Fibroblast of skin of abdomen (primary cell): Measurements from ENCODE around the gene SLC39A13.

Experiments used
- DNase-seq: peaks from one replicate; pipeline ENCODE4 v3.0.0-alpha.2; 2013

Gene SLC39A13

GRCh38 chr11:47431356-47432083 is 23.1 kb downstream of the SLC39A13 start:
- DNase-seq, result no peak

DNA sequence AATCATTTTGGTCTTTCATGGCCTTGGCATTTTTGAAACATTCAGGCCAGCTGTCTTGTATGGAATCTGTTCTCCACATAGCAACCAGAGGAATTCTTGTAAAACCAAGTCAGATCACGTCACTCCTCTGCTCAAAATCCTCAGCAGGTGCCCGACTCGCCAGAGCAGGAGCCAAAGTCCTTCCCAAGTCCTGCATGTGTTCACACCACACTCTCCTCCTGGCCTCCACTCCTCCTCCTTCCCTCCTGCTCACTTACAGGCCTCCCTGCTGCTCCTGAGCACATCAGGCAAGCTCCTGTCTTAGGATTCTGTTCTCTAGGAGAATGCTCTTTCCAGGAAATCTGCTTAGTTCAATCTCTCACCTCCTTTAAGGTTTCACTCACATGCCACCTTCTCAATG is 24.8 kb downstream of the SLC39A13 start:
- no peak for DNase-seq

DNA sequence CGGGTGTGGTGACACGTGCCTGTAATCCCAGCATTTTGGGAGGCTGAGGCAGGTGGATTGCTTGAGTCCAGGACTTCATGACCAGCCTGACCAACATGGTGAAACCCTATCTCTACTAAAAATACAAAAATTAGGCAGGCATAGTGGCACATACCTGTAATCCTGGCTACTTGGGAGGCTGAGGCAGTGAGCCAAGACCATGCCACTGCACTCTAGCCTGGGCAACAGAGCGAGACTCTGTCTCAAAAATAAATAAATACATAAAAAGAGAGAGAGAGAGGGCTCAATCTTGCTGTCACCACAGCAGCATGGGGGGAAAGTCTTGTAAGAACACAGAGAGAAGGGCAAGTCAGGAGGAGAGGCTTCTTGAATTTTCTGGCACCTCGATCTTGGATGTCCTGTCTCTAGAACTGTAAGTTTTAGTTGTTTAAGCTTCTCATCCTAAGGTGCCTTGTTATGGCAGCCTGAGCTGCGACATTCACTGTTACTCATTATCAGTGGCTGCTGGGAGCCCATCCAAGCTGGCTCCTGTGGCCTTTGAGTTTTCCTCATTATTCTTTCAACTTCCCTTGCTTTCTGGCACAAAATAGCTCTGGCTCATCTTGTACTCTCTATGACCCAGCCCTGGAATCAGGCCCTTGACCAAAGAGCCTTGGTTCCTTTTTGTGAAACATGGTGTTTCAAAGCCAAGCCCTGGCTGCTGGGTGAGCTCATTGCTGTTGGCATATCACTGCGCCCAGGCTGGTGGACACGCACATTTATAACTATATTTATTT is 25.8 kb downstream of the SLC39A13 start:
- DNase-seq, result peak; percentile 32

- no peak for DNase-seq
Observed at GRCh38 chr11:47435687-47436086, 27.3 kb downstream of the SLC39A13 start.

DNA sequence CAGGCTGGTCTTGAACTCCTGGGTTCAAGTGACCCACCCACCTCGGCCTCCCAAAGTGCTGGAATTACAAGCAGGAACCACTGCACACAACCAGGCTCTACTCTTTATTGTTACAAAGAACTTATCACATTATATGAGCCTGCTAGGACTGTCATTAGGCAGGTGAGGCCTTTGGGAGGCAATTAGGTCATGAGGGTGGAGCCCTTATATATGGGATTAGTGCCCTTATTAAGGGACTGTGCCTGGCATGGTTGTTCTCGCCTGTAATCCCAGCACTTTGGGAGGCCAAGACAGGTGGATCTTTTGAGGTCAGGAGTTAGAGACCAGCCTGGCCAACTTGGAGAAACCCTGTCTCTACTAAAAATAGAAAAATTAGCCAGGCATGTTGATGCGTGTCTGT is 28.3 kb downstream of the SLC39A13 start:
- DNase-seq, result no peak

DNA sequence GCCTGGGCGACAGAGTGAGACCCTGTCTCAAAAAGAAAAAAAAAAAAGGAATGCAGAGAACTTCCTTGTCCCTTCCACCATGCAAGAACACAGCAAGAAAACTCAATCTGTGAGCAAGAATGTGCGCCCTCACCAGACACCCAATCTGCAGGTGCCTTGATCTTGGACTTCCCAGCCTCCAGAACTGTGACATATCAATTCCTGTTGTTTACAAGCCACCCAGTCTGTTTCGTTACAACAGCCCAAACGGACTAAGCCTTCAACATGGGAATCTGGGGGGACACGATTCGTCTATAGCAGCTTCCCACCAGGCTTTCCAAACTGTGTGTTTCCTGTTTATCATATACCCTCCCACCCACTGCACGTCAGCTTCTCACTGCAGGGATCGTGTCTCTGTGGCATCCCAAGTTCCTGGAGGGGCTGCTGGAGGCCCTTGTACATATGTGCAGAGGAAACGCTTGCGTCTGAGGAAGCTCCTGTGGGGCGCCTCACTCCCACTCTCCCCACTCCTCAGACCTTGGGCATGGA is 28.9 kb downstream of the SLC39A13 start:
- DNase-seq, result no peak

DNA sequence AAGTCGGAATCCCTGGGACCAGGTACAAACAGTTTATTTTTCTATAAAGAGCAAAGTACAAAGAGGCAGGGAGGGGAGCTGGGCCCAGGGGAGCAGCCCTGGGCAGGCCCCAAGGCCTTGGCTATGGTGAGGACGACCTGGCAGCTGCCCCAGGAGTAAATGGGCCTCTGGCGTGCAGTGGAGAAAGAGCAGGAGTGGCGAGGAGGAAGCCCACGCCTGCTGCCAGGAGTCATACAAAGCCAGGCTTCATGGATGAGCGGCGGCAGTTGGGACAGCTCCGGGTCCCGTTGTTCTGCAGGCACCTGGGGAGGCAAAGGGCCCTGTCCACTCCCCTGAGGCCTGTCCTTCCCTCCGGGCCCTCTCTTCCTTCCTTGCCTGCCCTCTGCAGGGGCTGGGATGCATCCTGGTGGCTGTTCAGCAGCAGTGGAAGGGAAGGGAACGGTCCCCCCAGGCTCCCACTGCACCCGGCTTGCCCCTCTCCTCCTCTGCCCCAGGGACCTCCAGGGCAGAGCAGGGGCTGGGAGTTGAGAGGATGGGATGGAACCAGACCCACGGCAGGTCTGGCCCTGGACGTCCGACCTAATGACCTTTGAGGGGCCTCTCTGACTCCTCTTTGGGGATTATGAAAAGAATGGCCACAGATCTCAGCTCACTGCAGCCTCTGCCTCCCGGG is 29.5 kb downstream of the SLC39A13 start:
- no peak for DNase-seq

DNA sequence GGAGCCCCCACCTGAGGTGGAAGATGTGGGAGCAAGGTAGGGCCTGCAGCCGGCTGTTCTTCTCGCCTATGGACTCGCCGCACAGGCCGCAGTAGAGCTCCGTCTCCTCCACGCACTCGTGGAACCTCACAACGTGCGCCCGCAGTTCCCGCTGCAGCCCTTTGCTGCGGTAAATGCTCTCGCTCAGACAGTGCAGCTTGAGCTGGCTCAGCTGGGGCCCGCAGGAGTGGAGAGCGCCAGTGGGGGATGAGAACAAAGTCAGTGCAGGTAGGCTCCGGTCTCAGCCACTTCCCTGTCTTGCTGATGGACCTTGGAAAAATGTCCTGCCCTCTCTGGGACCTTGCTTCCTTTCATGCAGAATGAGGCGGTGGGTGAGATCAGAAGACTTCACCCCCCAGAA is 30.3 kb downstream of the SLC39A13 start:
- DNase-seq, result no peak

GRCh38 chr11:47440054-47440476 is 31.7 kb downstream of the SLC39A13 start:
- DNase-seq, result no peak

- DNase-seq, result no peak
Observed at GRCh38 chr11:47441421-47441820, 33.0 kb downstream of the SLC39A13 start.

DNA sequence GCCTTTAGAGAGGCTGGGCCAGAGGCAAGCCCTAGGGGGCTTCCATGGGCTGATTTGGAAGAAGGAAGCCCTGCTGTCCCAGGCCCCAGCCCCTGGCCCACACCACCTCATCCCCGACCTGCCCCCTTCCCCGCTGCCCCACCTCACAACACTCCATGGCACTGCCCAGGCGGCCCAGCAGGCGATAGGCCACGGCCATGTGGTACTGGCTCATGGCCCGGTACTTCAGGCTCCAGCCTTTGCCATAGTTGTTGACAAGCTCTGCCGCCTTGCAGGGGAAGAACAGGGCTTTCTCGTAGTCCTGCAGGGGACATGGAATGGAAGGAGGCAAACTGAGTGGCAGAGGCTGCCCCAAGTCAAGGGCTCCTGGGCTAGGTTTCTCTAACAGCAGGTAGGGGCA is 34.1 kb downstream of the SLC39A13 start:
- no peak for DNase-seq

- no peak for DNase-seq
Observed at GRCh38 chr11:47443028-47443700, 34.8 kb downstream of the SLC39A13 start.

- no peak for DNase-seq
Observed at GRCh38 chr11:47443817-47444216, 35.4 kb downstream of the SLC39A13 start.

DNA sequence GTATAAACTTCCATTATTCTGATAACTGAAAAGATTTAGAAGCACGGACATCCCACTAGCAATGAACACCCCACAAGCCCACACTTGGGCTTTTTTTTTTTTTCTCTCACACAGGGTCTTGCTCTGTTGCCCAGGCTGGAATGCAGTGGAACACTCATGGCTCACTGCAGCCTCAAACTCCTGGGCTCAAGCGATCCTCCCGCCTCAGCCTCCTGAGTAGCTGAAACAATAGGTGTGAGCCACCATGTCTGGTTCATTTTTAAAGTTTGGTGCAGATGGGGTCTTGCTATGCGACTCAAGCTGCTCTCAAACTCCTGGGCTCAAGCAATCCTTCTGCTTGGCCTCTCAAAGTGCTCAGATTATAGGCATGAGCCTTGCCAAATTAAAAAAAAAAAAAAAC is 37.5 kb downstream of the SLC39A13 start:
- no peak for DNase-seq

DNA sequence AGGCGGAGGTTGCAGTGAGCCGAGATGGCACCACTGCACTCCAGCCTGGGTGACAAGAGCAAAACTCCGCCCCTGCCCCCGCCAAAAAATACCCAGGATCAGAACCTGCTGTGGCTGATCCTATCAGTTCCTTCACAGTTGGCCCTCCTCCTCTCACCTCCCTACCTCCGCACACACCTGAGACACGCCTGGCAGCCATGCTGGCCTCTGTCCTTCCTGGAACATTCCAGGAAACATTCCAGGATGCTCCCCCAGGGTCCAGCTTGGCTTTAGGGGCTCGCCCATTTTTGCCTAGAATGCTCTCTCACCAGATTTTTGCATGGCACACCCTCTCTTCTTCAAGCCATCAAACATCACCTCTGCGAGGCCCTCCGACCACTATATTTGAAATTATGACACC is 38.4 kb downstream of the SLC39A13 start:
- no peak for DNase-seq

GRCh38 chr11:47447906-47448305 is 39.5 kb downstream of the SLC39A13 start:
- no peak for DNase-seq

GRCh38 chr11:47448566-47449427 is 40.4 kb downstream of the SLC39A13 start, which contains the start of gene RAPSN:
Gene RAPSN (minus strand): TSS chr11:47449136. CDS start chr11:47448964, 172 bp downstream.
- DNase-seq, result no peak

- no peak for DNase-seq
Observed at GRCh38 chr11:47449541-47449940, 41.2 kb downstream of the SLC39A13 start.

DNA sequence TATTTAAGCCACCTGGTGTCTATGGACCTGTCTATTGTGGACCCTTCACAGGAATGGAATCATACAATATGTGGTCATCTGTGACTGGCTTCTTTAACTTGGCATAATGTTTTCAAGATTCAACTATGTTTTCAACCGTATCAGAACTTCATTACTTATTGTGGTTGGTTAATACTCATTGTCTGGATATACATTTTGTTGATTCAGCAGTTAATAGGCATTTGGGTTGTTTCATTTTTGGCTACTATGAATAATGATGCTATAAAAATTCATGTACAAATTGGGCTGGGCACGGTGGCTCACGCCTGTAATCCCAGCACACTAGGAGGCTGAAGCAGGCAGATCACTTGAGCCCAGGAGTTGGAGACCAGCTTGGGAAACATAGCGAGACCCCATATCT is 43.0 kb downstream of the SLC39A13 start:
- no peak for DNase-seq

DNA sequence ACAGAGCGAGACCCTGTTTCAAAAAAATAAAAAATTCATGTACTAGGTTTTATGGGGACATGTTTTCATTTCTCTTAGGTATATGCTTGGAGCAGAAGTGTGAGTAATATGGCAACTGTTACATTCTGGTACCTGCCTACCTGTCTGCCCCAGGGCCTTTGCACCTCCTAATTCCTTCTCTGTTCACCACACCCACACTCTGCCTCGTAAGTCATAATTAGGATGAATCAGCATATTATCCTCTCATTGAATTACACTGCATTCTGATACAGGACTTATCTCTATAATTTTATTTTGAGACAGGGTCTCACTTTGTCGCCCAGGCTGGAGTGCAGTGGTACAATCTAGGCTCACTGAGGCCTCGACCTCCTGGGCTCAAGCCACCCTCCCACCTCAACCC is 43.6 kb downstream of the SLC39A13 start:
- DNase-seq, result no peak

- DNase-seq, result no peak
Observed at GRCh38 chr11:47453365-47453764, 45.0 kb downstream of the SLC39A13 start.

- DNase-seq, result peak; percentile 83
Observed at GRCh38 chr11:47454258-47454671, 45.9 kb downstream of the SLC39A13 start.
